ENCODE measurements around the gene SERPINI1.

The SERPINI1 gene

GRCh38 chr3:167773584-167773983 is 38.1 kb downstream of the SERPINI1 start:
- TF ChIP-seq CTCF (conservative IDR thresholded peaks at IDR 0.05) (no peak), ZFX (IDR thresholded peaks at IDR 0.05) (no peak)

GRCh38 chr3:167776066-167776685 is 40.7 kb downstream of the SERPINI1 start:
- no peak overlapping the region for H3K27ac ChIP-seq
- TF ChIP-seq CTCF (conservative IDR thresholded peaks at IDR 0.05) (no peak), ZFX (IDR thresholded peaks at IDR 0.05) (no peak)

More at GRCh38 chr3:167773584-167773983, 38.1 kb downstream of the SERPINI1 start:
- H3K27ac ChIP-seq = no peak overlapping the region

GRCh38 chr3:167777356-167777755 is 41.8 kb downstream of the SERPINI1 start:
- TF ChIP-seq ZFX (IDR thresholded peaks at IDR 0.05) = no peak
- no peak overlapping the region for H3K27ac ChIP-seq

- TF ChIP-seq CTCF (conservative IDR thresholded peaks at IDR 0.05) = no peak
- no peak for TF ChIP-seq ZFX (IDR thresholded peaks at IDR 0.05)
- no peak overlapping the region for H3K27ac ChIP-seq
Observed at GRCh38 chr3:167780214-167780883, 44.8 kb downstream of the SERPINI1 start.

- no peak for TF ChIP-seq CTCF (conservative IDR thresholded peaks at IDR 0.05)
- TF ChIP-seq ZFX (IDR thresholded peaks at IDR 0.05) = no peak
- H3K27ac ChIP-seq = no peak overlapping the region
Observed at GRCh38 chr3:167783781-167784180, 48.3 kb downstream of the SERPINI1 start.

- no peak for TF ChIP-seq ZFX (IDR thresholded peaks at IDR 0.05)
- no peak for TF ChIP-seq CTCF (conservative IDR thresholded peaks at IDR 0.05)
- no peak overlapping the region for H3K27ac ChIP-seq
Observed at GRCh38 chr3:167785790-167786189, 50.3 kb downstream of the SERPINI1 start.

- no peak for TF ChIP-seq ZFX (IDR thresholded peaks at IDR 0.05)
- TF ChIP-seq CTCF (conservative IDR thresholded peaks at IDR 0.05) = no peak
- H3K27ac ChIP-seq = no peak overlapping the region
Observed at GRCh38 chr3:167787440-167787839, 51.9 kb downstream of the SERPINI1 start.

GRCh38 chr3:167798443-167798842 is 62.9 kb downstream of the SERPINI1 start:
- TF ChIP-seq CTCF (conservative IDR thresholded peaks at IDR 0.05) = no peak
- no peak for TF ChIP-seq ZFX (IDR thresholded peaks at IDR 0.05)
- H3K27ac ChIP-seq = no peak overlapping the region

Measured in C4-2B (cell line).